Pancreas (tissue), 10 donors: ENCODE data around the gene TMEM109. TPM values are rescaled to one million over a fixed set of nuclear protein-coding genes. Genes with fewer than 3 reads are reported as not detected.

ENCODE experiments used
- ATAC-seq, 4 donors: fragments of 200-7000 bp; cut with Tn5 transposase; one replicate each; pipeline versions ENCODE4 v1.8.0 to v1.9.1; 2020; ENCODE audit warnings: mild to moderate bottlenecking in 4 of 4, moderate library complexity in 4 of 4
- DNase-seq, 6 donors: peaks; one replicate each; pipeline ENCODE4 v3.0.0-alpha.2; 2020
- FAIRE-seq: peaks from 2 replicates; lab custom pipeline; 2012; peaks lifted over from hg19 to GRCh38; lab: Jason Lieb, UNC
- H3K27ac ChIP-seq, 4 donors: fragments of 200-600 bp; sonication (generic); 1 replicate in 3 of 4; 2 replicates in 1 of 4; pipeline versions ENCODE4 v1.5.0 to v1.8.0; 2020
- H3K27me3 ChIP-seq, 4 donors: fragments of 200-600 bp; one replicate each; pipeline ENCODE4 v1.8.0; 2021
- H3K36me3 ChIP-seq, 3 donors: fragments of 200-600 bp; sonication (generic) in 1 of 3; one replicate each; pipeline versions ENCODE4 v1.5.0 to v1.8.0; 2020 to 2021
- H3K4me1 ChIP-seq, 3 donors: fragments of 200-600 bp; one replicate each; pipeline ENCODE4 v1.8.0; 2021
- H3K4me3 ChIP-seq, 4 donors: fragments of 200-600 bp; sonication (generic) in 2 of 4; one replicate each; pipeline versions ENCODE4 v1.5.0 to v1.8.0; 2020 to 2021
- H3K9me3 ChIP-seq, 4 donors: fragments of 200-600 bp; one replicate each; pipeline ENCODE4 v1.8.0; 2021
- WGBS, 2 donors: extraction: QIAGEN DNeasy Blood & Tissue Kit; methylation state at CpG; one replicate each; pipeline ENCODE4 v1.1.7; 2013; 5-methylcytosine and 5-hydroxymethylcytosine counted together
- intact Hi-C, 3 donors: fragments of 100-400 bp; cut with DNase I; formaldehyde crosslinking; loops; one replicate each; pipeline versions ENCODE4 v1.11.1 to v1.14.2; 2022
- polyA plus RNA-seq, 2 donors: library from polyadenylated mRNA; stranded (reverse); fragments of 200-250 nt; gene quantifications; one replicate each; pipeline ENCODE4 v1.2.3, GENCODE V29; 2013
- total RNA-seq, 6 donors: library from RNA; stranded (reverse); fragmentation: NEBNext Ultra II Directional in 4 of 6; extraction: Animal tissue kit (Norgen Biotek cat#: 25700) in 4 of 6; gene quantifications; one replicate each; pipeline versions ENCODE4 v1.2.1 to v1.2.4, GENCODE V29; 2021 to 2023
- TF ChIP-seq, protein P1 (sequence below), 4 donors: fragments of 200-600 bp; sonication (generic) in 3 of 4; IDR thresholded peaks; one replicate each; pipeline versions ENCODE4 v1.5.0 to v1.8.0; 2021; ENCODE audit warnings: antibody characterized with exemption in 4 of 4
- donor health status: healthy with polysubstance abuse.
- donor health status: DM: no; HTN: no; CAD: no; lungs with moderate emphysema.
- donor health status: DM: no; HTN: no; CAD: no.
- donor health status: control.
- donor health status: control.
- donor health status: Bipolar disorder and iron deficiency.
- donor health status: DM: yes; HTN: yes; CAD: no.
- donor health status: DM: no; HTN: no; CAD: no.
- donor health status: DM: no; HTN: no; CAD: no.
- donor health status: DM: yes; HTN: yes; CAD: no.

The TMEM109 gene, protein sequence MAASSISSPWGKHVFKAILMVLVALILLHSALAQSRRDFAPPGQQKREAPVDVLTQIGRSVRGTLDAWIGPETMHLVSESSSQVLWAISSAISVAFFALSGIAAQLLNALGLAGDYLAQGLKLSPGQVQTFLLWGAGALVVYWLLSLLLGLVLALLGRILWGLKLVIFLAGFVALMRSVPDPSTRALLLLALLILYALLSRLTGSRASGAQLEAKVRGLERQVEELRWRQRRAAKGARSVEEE
- 10 to 100 TPM; 35.1 to 51.9 (median 40.0) TPM for total RNA-seq
- polyA plus RNA-seq = 10 to 100 TPM; 28.2 to 53.0 TPM

DNA sequence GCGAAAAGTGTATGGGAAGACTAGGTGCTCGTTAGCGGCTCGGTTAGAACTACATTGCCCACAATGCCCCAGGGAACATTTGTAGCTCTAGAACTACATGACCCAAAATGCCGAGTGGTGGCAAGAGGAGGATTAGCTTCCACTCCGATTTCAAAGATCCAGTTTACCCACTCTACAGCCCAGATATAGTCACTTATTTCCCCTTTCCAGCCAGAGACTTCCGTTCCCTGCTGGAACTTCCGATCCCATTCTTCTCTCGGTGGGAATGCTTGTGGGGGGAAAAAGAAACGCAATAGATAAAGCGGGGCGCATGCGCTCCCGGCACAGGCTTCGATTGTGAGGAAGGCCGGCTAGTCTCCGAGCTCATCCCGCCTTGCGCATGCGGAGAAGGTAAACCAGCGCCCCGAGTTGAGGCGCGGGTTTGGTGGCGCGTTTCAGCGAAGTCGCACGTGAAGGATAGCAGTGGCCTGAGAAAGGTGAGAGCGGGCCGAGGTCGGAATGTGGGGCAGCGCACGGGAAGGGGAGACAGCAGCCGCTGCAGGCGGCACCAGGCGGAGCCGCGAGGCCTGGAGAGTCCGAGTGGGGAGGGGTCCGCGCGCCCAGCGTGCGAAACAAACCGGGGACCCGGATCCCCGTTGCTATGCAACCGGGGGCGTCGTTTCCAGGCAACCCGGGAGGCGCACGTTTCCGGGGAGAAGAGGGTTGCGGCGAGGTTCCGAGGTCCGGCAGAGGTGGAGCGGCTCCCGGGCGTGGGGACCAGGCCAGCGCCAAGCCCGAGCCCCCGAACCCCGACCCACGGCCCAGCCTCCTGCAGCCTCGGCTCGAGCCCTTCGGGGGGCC is at the start of gene TMEM109:
TMEM109 (plus strand) TSS at position 366 of the 840 bp plus-strand sequence. CDS start 5,536 bp downstream, outside the sequence.
- H3K9me3 ChIP-seq = no peaks in the 10 kb centered on the region
- FAIRE-seq = no peak
- H3K4me3 ChIP-seq = peak within 1 kb of the TSS; percentile 62 to 96 (median 70)
- H3K36me3 ChIP-seq = no peaks in the 10 kb centered on the region
- TF ChIP-seq, protein P1, sequence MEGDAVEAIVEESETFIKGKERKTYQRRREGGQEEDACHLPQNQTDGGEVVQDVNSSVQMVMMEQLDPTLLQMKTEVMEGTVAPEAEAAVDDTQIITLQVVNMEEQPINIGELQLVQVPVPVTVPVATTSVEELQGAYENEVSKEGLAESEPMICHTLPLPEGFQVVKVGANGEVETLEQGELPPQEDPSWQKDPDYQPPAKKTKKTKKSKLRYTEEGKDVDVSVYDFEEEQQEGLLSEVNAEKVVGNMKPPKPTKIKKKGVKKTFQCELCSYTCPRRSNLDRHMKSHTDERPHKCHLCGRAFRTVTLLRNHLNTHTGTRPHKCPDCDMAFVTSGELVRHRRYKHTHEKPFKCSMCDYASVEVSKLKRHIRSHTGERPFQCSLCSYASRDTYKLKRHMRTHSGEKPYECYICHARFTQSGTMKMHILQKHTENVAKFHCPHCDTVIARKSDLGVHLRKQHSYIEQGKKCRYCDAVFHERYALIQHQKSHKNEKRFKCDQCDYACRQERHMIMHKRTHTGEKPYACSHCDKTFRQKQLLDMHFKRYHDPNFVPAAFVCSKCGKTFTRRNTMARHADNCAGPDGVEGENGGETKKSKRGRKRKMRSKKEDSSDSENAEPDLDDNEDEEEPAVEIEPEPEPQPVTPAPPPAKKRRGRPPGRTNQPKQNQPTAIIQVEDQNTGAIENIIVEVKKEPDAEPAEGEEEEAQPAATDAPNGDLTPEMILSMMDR (IDR thresholded peaks at IDR 0.05) = no peak
- H3K27ac ChIP-seq = peak within 1 kb of the TSS; percentile 74 to 94 (median 82)
- H3K27me3 ChIP-seq = no peaks in the 10 kb centered on the region
- ATAC-seq = peak; percentile 81 to 87 (median 86)
- H3K4me1 ChIP-seq = peaks cover 0 to 9% (median 9%) of the 10 kb centered on the region in 3 donors
- intact Hi-C loops = no loop called here
- peak; percentile 80 to 93 (median 84) for DNase-seq
- WGBS, 2 donors = 0% methylated on average over 68 to 70 of the region's 70 CpGs

DNA sequence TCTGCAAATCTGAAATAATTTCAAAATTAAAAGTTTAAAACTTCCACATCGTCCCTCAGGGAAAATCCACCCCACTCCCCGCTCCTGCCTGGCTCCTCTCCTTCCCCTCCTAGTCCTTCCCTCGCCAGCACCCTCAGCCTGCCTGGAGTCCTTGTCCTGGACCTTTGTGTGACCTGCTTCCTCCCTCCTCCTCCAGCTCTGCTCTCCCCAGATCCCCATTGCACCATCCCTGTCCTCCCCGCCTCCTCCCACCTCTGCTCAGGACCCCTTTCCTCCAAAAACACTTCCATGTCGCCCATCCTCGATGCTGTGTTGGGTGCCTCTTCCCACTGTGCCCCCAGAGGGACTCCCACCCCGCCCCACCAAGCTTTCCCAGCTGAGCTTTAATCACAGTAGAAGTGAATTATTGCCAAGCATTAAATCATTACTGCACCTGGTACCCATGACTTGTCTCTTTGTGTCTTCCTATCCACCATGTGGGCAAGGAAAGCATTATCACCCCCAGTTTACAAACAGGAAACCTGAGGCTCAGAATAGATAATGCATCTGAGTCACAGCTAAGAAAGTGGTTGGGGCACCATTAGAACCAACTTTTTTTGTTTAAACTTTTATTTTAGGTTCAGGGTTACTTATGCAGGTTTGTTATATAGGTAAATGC is 49.0 kb upstream of the TMEM109 start:
- DNase-seq (peak in 1 of 6 donors; percentile 3), ATAC-seq (no peak)

DNA sequence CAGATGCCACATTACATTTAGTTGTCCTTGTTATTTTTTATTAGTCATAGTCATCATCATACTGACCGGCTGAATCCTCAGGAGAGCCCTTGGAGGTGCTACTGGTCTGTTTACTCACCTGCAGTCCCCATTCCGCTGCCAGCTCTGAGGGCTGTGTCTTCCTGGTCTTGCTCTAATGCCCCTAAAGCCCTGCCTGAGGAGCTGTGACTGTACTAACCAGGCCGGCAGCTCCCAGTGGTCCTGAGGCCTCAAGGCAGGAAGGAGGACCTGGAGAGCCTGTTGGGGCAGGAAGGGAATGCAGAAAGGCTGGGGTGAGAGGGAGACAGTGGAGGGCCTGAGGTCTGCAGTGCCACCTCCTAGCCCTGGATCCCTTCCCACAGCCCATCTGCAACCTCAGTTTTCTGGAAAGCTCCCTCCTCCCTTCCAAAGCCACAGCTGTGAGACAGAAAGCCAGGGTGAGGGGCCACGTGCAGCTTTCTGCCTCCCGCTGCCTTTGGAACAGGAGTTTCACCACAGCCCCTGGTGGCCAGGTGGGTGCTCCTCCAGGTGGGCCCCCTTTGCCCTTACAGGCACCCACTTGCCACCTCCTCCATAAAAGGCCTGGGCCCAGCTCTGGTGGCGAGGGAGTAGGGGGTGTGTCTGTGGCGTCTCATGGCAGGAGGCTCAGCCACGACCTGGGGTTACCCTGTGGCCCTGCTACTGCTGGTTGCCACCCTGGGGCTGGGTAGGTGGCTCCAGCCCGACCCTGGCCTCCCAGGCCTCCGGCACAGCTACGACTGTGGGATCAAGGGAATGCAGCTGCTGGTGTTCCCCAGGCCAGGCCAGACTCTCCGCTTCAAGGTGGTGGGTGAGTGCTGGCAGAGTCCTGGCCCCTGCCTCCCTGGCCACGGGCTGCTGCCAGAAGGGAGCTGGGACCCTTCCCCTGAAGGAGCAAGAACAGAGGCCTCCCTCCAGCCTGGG is 46.8 kb upstream of the TMEM109 start, which contains the start of gene ZP1:
ZP1 (plus strand) TSS at position 632 of the 960 bp plus-strand sequence; CDS start at position 652, 20 bp downstream.
- no peak for FAIRE-seq

More for the DNA sequence above, 49.0 kb upstream of the TMEM109 start:
- H3K27ac ChIP-seq = no peak overlapping the region
- 65 to 76% methylated on average over 7 of the region's 7 CpGs for whole genome bisulfite sequencing, 2 donors
- H3K36me3 ChIP-seq = no peaks in the 10 kb centered on the region
- no peaks in the 10 kb centered on the region for H3K9me3 ChIP-seq
- TF ChIP-seq, protein P1 (IDR thresholded peaks at IDR 0.05) = no peak
- H3K4me3 ChIP-seq = no peak overlapping the region
- H3K27me3 ChIP-seq = no peaks in the 10 kb centered on the region
- no peak for FAIRE-seq
- H3K4me1 ChIP-seq = no peaks in the 10 kb centered on the region
- intact Hi-C loops = no loop called here

More for the DNA sequence above, 46.8 kb upstream of the TMEM109 start, which contains the start of gene ZP1:
- Histone ChIP-seq H3K27ac (no peak within 1 kb of the TSS), H3K36me3 (no peaks in the 10 kb centered on the region), H3K27me3 (no peaks in the 10 kb centered on the region), H3K4me3 (no peak within 1 kb of the TSS), H3K9me3 (no peaks in the 10 kb centered on the region), H3K4me1 (no peaks in the 10 kb centered on the region)
- 66 to 72% methylated on average over 11 to 13 of the region's 13 CpGs for WGBS, 2 donors
- TF ChIP-seq, protein P1 (IDR thresholded peaks at IDR 0.05) = no peak
- DNase-seq (peak in 1 of 6 donors; percentile 8), ATAC-seq (no peak)
- intact Hi-C loops = no loop called here
